ENCODE data around the gene TCOF1.

Gene TCOF1

GRCh38 chr5:150448334-150448733 lies 90.8 kb downstream of the TCOF1 start:
- Histone ChIP-seq H2AFZ (ENCODE audit: low read length) (no peak overlapping the region), H3K9me2 (ENCODE audit: low read depth, low read length) (no peaks in the 10 kb centered on the region), H3K4me3 (ENCODE audit: low read depth, low read length, poor library complexity, severe bottlenecking) (peak overlapping the region; percentile 91), H4K20me1 (ENCODE audit: insufficient read depth, low read length) (no peaks in the 10 kb centered on the region), H3K36me3 (ENCODE audit: insufficient read depth, low read length) (peaks cover 60% of the 10 kb centered on the region), H3K27ac (ENCODE audit: low read depth, low read length, poor library complexity, severe bottlenecking) (peak overlapping the region; percentile 96), H3F3A (ENCODE audit: insufficient read depth, low read length) (no peaks in the 10 kb centered on the region; the same call in 1 of the 2 replicates), H3K4me2 (ENCODE audit: low read length) (peak overlapping the region; percentile 84), H3K27me3 (ENCODE audit: insufficient read depth, low read length) (no peaks in the 10 kb centered on the region), H3K4me1 (ENCODE audit: insufficient read depth, low read length, severe bottlenecking) (peaks cover 17% of the 10 kb centered on the region), H3K9me3 (ENCODE audit: low read length) (no peaks in the 10 kb centered on the region), H3K9ac (ENCODE audit: low read length) (peak overlapping the region; percentile 95), H3K79me2 (ENCODE audit: insufficient read depth, low read length) (peaks cover 21% of the 10 kb centered on the region)
- TF ChIP-seq EZH2 (IDR thresholded peaks at IDR 0.05; ENCODE audit: borderline replicate concordance, low read length) (no peak), CTCF (IDR thresholded peaks at IDR 0.05; ENCODE audit: low read length) (no peak)

- H3F3A ChIP-seq (ENCODE audit: insufficient read depth, low read length) = no peaks in the 10 kb centered on the region
Measured at GRCh38 chr5:150448952-150449516, 91.5 kb downstream of the TCOF1 start.

More at GRCh38 chr5:150448952-150449516, 91.5 kb downstream of the TCOF1 start:
- H3K79me2 ChIP-seq (ENCODE audit: insufficient read depth, low read length) = peaks cover 21% of the 10 kb centered on the region
- H3K4me1 ChIP-seq (ENCODE audit: insufficient read depth, low read length, severe bottlenecking) = peaks cover 24% of the 10 kb centered on the region
- peak overlapping the region; percentile 91 for H3K4me3 ChIP-seq (ENCODE audit: low read depth, low read length, poor library complexity, severe bottlenecking)
- H3K4me2 ChIP-seq (ENCODE audit: low read length) = peak overlapping the region; percentile 84
- TF ChIP-seq EZH2 (IDR thresholded peaks at IDR 0.05; ENCODE audit: borderline replicate concordance, low read length) (no peak), CTCF (IDR thresholded peaks at IDR 0.05; ENCODE audit: low read length) (no peak)
- H4K20me1 ChIP-seq (ENCODE audit: insufficient read depth, low read length) = no peaks in the 10 kb centered on the region
- H3K27me3 ChIP-seq (ENCODE audit: insufficient read depth, low read length) = no peaks in the 10 kb centered on the region
- H3K9ac ChIP-seq (ENCODE audit: low read length) = peak overlapping the region; percentile 95
- H3K9me3 ChIP-seq (ENCODE audit: low read length) = no peaks in the 10 kb centered on the region
- H3K36me3 ChIP-seq (ENCODE audit: insufficient read depth, low read length) = peaks cover 53% of the 10 kb centered on the region
- no peaks in the 10 kb centered on the region for H3K9me2 ChIP-seq (ENCODE audit: low read depth, low read length)
- H2AFZ ChIP-seq (ENCODE audit: low read length) = no peak overlapping the region
- H3K27ac ChIP-seq (ENCODE audit: low read depth, low read length, poor library complexity, severe bottlenecking) = peak overlapping the region; percentile 96

Measured in OCI-LY1 (cell line).